Left kidney (tissue), 2 donors: Measurements from ENCODE around the gene CLMN. TPM values are rescaled to one million over a fixed set of nuclear protein-coding genes. Genes with fewer than 3 reads are reported as not detected.

Source experiments
- DNase-seq: peaks from one replicate; pipeline ENCODE4 v3.0.0-alpha.2; 2013
- polyA plus RNA-seq: library from polyadenylated mRNA; unstranded; fragments of 120-200 nt; gene quantifications from one replicate; pipeline ENCODE4 v1.2.1, GENCODE V29; 2013; ENCODE audit not compliant: insufficient read length

Gene CLMN
- polyA plus RNA-seq, 1 donor, result 32.8 TPM

GRCh38 chr14:95305145-95305544 lies 14.6 kb downstream of the CLMN start:
- no peak for DNase-seq

- DNase-seq, result no peak
These were observed 15.4 kb downstream of the CLMN start for GRCh38 chr14:95304342-95304741.

GRCh38 chr14:95303552-95303951 lies 16.2 kb downstream of the CLMN start:
- no peak for DNase-seq

GRCh38 chr14:95302667-95303506 lies 16.8 kb downstream of the CLMN start:
- no peak for DNase-seq

- DNase-seq, result no peak
These were observed 18.1 kb downstream of the CLMN start for GRCh38 chr14:95301527-95302187.

GRCh38 chr14:95300697-95301526 lies 18.8 kb downstream of the CLMN start:
- no peak for DNase-seq

- no peak for DNase-seq
These were observed 19.6 kb downstream of the CLMN start for GRCh38 chr14:95300002-95300696.

- no peak for DNase-seq
These were observed 20.4 kb downstream of the CLMN start for GRCh38 chr14:95299271-95299670.

- DNase-seq, result no peak
These were observed 21.9 kb downstream of the CLMN start for GRCh38 chr14:95297832-95298231.

GRCh38 chr14:95296966-95297365 lies 22.7 kb downstream of the CLMN start:
- no peak for DNase-seq

GRCh38 chr14:95295600-95296376 lies 23.9 kb downstream of the CLMN start:
- DNase-seq, result no peak

- DNase-seq, result no peak
These were observed 24.7 kb downstream of the CLMN start for GRCh38 chr14:95294834-95295599.

GRCh38 chr14:95294320-95294719 lies 25.4 kb downstream of the CLMN start:
- DNase-seq, result no peak

- DNase-seq, result no peak
These were observed 26.3 kb downstream of the CLMN start for GRCh38 chr14:95293449-95293848.

- no peak for DNase-seq
These were observed 26.9 kb downstream of the CLMN start for GRCh38 chr14:95292660-95293425.

- no peak for DNase-seq
These were observed 27.7 kb downstream of the CLMN start for GRCh38 chr14:95291859-95292542.

- no peak for DNase-seq
These were observed 28.8 kb downstream of the CLMN start for GRCh38 chr14:95290871-95291431.

GRCh38 chr14:95290021-95290420 lies 29.7 kb downstream of the CLMN start:
- no peak for DNase-seq
